NB4 (cell line): Measurements from ENCODE around the gene IL1F10.

Source experiments
- DNase-seq: peaks from one replicate; pipeline ENCODE4 v3.0.0; 2010; ENCODE audit warnings: low read depth
- H3K4me3 ChIP-seq: one replicate; pipeline ENCODE4 v1.5.1; 2011; ENCODE audit warnings: mild to moderate bottlenecking, low read depth, low read length, moderate library complexity
- CTCF ChIP-seq: IDR thresholded peaks from one replicate; pipeline ENCODE4 v1.5.1; 2012; ENCODE audit warnings: low read depth, low read length
- MYC ChIP-seq: IDR thresholded peaks from 2 replicates; pipeline ENCODE4 v1.6.1; 2011; ENCODE audit warnings: low read depth, low read length
- POLR2A ChIP-seq: IDR thresholded peaks from 2 replicates; pipeline ENCODE4 v1.6.1; 2011; ENCODE audit warnings: mild to moderate bottlenecking; ENCODE audit not compliant: insufficient read length; ENCODE audit errors: extremely low read depth
- TF ChIP-seq, protein P1 (sequence below): IDR thresholded peaks from 2 replicates; pipeline ENCODE4 v1.6.1; 2011; ENCODE audit warnings: low read depth, low read length

Gene IL1F10

DNA sequence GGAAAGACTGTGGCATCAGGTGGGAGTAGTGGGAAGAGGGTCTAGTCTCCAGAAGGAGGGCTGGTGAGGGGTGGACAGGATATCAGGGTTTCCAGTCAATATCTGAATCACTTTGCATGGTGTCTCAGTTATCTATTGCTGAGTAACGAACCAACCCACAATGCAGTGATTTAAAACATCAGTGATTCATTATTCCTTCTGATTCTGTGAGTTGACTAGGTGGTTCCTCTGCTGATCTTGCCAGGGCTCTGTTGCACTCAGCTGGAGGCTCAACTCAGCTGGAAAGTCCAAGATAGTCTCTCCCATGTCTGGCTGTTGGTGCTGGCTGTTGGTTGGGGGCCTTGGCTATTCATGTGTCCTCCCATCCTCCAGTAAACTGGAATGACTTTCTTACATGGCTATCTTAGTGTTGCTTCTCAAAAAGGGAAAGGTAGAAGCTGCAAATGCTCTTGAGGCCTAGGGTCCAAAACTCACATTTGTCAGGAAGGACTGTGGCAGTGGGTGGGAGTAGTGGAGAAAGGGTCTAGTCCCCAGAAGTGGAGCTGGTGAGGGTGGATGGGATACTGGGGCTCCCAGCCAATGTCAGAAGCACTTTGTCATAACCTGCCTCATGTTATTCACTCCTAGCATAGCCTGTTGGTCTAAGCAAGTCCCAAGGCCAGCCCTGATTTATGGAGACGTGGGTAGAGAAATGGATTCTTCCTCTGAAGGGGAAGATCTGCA lies 13.9 kb downstream of the IL1F10 start:
- no peak for TF ChIP-seq CTCF
- TF ChIP-seq POLR2A = no peak
- TF ChIP-seq MYC = no peak
- TF ChIP-seq, protein P1, sequence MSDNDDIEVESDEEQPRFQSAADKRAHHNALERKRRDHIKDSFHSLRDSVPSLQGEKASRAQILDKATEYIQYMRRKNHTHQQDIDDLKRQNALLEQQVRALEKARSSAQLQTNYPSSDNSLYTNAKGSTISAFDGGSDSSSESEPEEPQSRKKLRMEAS = no peak
- no peak for DNase-seq
- H3K4me3 ChIP-seq = no peak overlapping the region

DNA sequence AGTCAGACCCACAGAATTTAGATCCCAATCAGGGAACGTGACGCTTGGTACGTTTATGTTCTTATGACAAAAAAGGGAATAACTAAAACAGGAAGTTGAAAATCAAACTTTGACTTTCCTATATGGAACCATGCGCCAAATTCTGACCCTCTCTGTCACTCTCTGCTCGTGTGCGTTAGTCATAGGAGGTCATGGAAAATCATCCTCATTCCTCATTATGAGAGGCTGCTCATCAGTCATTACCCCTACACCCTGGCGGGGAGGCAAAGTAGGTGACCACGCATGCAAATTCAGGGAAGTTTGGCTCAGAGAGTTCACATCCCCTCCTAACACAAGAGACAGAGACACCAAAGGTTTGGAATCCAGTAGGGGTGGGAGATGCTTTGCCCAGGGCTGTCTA lies 15.5 kb downstream of the IL1F10 start:
- TF ChIP-seq, protein P1 = no peak
- no peak for TF ChIP-seq MYC
- no peak for TF ChIP-seq POLR2A
- TF ChIP-seq CTCF = no peak
- no peak for DNase-seq
- no peak overlapping the region for H3K4me3 ChIP-seq

DNA sequence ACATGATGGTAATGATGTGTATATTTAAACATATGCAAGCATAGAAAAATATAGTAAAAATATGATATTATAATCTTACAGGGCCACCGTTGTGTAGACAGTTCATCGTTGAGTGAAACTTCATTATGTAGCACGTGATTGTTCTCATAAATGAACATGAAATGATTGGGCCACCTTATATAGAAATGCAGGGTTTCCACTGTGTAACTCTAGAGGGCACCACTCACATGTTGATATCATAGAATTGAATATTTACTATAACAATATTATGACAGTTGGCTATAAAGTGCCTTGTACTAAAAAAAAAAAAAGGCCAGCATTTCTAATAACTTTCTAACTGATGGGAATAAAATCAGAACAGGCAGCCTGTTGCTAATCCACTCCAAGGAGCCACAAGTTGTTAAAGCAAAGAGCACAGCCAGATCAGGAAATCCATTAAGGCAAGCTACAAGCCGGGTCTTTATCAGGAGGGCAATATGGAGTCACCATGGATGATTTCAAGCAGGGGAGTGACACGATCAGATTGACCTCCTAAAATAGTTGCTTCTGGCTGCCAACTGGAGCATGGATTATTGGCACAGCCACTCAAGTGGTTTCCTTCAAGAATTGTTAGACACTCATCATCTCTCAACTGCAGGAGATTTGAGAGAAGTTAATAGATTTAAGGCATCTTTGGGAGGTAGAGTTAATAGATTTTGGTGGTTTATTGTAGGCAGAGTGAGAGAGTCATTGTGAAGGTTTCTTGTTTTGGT lies 16.7 kb downstream of the IL1F10 start:
- TF ChIP-seq MYC (no peak), POLR2A (no peak), CTCF (peak; percentile 41)
- TF ChIP-seq, protein P1 = peak; percentile 71
- DNase-seq = peak; percentile 59
- no peak overlapping the region for H3K4me3 ChIP-seq

- no peak for TF ChIP-seq MYC
- TF ChIP-seq POLR2A = no peak
- TF ChIP-seq CTCF = no peak
- TF ChIP-seq, protein P1 = no peak
- H3K4me3 ChIP-seq = no peak overlapping the region
- no peak for DNase-seq
Measured at GRCh38 chr2:113085542-113085941, 17.8 kb downstream of the IL1F10 start.

DNA sequence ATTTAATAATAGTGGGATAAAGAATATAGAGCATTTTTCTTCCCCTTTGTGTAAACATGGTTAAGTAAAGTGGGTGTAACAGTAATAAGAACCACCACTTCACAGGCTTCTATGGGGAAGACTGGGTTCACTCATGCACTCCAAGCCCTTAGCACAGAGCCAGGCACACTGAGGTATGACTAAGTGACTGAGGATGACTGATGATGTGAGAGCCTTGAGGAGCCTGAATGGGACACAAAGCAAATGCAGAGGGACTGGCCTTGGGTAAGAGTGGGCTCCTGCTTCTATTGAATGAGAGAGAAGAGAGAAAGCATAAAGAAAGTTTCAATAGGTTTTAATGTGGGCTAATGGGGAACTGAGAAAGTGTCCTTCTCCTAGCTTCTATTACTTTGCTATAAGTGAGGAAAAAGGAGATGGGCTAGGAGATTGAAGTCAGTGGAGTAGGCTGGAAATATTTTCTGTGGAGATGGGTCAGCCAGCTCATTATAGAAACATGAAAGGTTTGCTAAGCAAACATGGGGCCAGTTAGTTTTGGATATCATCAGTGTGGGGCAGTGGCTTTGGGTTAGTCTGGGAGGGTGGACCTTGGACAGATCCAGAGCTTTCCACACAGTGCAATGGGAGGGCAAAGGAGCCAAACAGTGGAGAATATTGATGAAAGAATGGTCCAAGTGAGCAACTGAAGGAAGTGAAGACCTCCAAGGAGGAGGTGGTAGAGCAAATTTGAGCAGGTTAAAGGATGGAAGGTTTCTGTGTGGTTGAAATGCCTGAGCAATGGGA lies 20.6 kb downstream of the IL1F10 start:
- no peak overlapping the region for H3K4me3 ChIP-seq
- TF ChIP-seq CTCF (no peak), POLR2A (no peak)
- TF ChIP-seq, protein P1 = no peak
- DNase-seq = no peak
